Fibroblast of mammary gland (primary cell): ENCODE measurements around the gene DISP3.
A peak's percentile ranks its signal among the peaks of the same experiment; 100 is the strongest.

Experiments used
- DNase-seq: peaks from one replicate; pipeline ENCODE4 v3.0.0-alpha.2; 2010; ENCODE audit warnings: low read depth
- H3K4me3 ChIP-seq: 2 replicates; pipeline ENCODE4 v1.5.1; 2011; ENCODE audit warnings: low read depth, mild to moderate bottlenecking, low read length, moderate library complexity; ENCODE audit not compliant: control insufficient read depth
- TF ChIP-seq, protein P1 (sequence below): conservative IDR thresholded peaks from 2 replicates; pipeline ENCODE4 v1.5.1; 2011; ENCODE audit warnings: low read depth, low read length, inconsistent platforms; ENCODE audit not compliant: control insufficient read depth, insufficient read depth

DISP3 gene

DNA sequence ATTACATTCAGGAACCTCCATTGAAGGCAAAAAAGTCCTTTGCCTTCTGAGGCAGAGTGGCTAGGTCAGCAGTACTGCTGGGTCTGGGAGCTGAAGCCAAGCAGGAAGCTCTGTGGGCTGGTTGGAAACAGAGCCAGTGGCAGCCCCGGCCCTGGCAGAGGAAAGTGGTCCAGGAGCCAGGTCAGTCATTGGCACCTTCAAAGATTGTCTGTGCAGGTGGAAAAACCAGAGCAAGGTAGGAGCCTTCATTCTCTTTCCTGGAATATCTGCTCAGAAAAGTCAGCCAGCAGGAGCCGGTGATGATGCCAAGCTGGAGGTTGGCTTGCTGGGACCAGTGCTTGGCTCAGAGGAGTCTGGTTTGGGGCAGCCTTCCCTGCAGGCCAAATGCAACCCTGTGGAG is 12.5 kb upstream of the DISP3 start:
- H3K4me3 ChIP-seq, result no peak overlapping the region
- DNase-seq, result no peak
- TF ChIP-seq, protein P1, sequence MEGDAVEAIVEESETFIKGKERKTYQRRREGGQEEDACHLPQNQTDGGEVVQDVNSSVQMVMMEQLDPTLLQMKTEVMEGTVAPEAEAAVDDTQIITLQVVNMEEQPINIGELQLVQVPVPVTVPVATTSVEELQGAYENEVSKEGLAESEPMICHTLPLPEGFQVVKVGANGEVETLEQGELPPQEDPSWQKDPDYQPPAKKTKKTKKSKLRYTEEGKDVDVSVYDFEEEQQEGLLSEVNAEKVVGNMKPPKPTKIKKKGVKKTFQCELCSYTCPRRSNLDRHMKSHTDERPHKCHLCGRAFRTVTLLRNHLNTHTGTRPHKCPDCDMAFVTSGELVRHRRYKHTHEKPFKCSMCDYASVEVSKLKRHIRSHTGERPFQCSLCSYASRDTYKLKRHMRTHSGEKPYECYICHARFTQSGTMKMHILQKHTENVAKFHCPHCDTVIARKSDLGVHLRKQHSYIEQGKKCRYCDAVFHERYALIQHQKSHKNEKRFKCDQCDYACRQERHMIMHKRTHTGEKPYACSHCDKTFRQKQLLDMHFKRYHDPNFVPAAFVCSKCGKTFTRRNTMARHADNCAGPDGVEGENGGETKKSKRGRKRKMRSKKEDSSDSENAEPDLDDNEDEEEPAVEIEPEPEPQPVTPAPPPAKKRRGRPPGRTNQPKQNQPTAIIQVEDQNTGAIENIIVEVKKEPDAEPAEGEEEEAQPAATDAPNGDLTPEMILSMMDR, result no peak

DNA sequence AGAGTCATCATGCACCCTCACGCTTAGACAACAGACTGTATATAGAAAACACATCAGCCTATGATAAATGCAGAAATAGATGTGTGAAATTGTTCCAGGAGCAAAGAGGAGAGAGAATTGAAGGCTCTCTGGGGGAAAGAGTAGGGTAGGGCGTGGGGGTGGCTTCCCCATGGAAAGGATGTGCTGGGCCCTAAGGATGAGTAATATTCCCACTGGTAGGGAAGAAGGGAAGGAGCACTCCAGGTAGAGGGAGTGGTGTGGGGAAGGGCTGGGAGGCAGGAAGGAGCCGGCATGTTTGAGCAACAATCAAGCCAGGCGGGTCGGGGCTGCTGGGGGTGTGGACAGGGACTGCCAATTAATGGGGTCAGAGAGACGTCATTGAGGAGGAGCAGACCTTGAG is 10.1 kb upstream of the DISP3 start:
- DNase-seq, result no peak
- no peak overlapping the region for H3K4me3 ChIP-seq
- TF ChIP-seq, protein P1, result no peak

- TF ChIP-seq, protein P1, result no peak
- no peak for DNase-seq
- no peak overlapping the region for H3K4me3 ChIP-seq
Observed at GRCh38 chr1:11470912-11471311, 8.0 kb upstream of the DISP3 start.

DNA sequence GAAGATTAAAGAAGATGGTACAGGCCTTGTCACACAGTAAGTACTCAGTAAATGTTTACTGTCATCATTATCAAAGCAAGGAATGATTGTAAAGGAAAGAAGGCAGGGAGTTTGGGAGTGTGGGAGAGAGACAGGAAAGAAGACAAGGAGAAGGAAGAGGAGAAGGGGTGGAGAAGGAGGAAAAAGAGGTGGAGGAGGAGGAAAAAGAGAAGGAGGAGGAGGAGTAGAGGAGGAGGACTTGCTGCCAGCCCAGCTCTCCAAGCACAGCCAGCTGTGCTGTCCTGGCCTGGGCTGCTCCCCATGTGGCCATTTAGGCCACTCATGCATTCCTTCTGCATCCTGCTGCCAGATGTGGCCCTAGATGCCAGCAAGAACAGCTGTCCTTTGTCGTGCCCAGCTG is 7.5 kb upstream of the DISP3 start:
- TF ChIP-seq, protein P1, result no peak
- no peak overlapping the region for H3K4me3 ChIP-seq
- no peak for DNase-seq

DNA sequence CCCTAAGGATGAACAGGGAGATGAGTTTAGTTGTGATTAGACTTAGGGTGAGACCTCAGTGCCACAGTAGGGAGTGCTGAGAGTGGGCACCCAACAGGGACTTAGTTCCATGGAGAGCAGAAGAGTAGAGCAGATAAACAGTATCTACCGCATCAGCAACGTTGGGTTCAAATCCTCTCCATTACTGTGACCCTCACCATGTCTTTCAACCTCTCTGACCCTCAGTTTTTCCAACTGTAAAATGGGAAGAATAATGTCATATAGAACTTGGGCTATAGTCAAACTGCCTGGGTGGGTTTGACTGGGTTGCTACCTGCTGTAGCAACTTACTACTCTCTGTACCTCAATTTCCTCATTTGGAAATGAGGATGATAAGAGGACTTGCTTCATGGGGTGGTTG is 6.7 kb upstream of the DISP3 start:
- DNase-seq, result no peak
- TF ChIP-seq, protein P1, result no peak
- H3K4me3 ChIP-seq, result no peak overlapping the region

GRCh38 chr1:11472741-11473140 is 6.2 kb upstream of the DISP3 start:
- no peak for DNase-seq
- no peak overlapping the region for H3K4me3 ChIP-seq
- TF ChIP-seq, protein P1, result no peak

- TF ChIP-seq, protein P1, result no peak
- peak; percentile 8 for DNase-seq
Observed at GRCh38 chr1:11473491-11474034, 5.4 kb upstream of the DISP3 start.

More at GRCh38 chr1:11473491-11474034, 5.4 kb upstream of the DISP3 start:
- no peak overlapping the region for H3K4me3 ChIP-seq
